ENCODE measurements around the gene ZNF598. TPM values are rescaled to one million over a fixed set of nuclear protein-coding genes. Genes with fewer than 3 reads are reported as not detected.
A peak's percentile ranks its signal among the peaks of the same experiment; 100 is the strongest.

Gene ZNF598
- total and polyA plus RNA-seq, 2 of the 13 experiments (the other 11 are each of a cell fraction or from before 2014, with no cell fraction given), result 13.5 to 14.2 TPM

DNA sequence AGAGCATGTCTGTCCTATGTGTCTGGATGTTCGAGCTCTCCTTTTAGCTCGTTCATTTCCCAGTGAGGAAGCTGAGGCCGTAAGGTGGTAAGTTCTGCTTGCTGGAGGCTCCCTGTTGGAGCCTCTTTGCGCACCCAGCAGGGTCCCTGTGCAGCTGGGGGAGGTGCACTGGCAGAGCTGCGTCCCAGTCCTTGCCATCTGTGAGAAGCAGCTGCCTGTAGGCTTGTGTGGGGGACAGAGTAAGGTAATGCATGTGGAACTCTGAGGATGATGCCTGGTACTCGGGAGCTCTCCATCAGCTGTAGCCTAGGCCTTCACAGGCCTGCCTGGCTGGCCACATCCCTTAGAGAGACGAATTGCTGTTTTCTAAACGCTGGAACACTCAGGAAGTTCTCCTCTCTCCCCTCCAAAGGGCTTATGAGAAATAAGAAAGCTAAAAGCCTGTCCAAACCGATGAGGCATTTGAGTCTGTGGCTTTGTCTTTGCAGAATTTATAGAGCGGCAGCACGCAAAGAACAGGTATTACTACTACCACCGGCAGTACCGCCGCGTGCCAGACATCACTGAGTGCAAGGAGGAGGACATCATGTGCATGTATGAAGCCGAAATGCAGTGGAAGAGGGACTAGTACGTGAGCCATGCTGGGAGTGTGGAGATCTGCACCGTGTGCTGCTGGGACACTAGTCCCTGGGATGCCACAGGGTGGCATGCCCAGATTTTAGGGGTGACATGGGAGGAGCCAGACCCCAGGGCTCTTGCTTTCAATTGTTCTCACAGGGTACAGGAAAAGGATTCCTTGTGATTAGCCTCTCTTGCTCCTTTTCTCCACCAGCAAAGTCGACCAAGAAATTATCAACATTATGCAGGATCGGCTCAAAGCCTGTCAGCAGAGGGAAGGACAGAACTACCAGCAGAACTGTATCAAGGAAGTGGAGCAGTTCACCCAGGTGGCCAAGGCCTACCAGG, 48.7 kb downstream of the ZNF598 start (continued):
- TF ChIP-seq, protein P1, sequence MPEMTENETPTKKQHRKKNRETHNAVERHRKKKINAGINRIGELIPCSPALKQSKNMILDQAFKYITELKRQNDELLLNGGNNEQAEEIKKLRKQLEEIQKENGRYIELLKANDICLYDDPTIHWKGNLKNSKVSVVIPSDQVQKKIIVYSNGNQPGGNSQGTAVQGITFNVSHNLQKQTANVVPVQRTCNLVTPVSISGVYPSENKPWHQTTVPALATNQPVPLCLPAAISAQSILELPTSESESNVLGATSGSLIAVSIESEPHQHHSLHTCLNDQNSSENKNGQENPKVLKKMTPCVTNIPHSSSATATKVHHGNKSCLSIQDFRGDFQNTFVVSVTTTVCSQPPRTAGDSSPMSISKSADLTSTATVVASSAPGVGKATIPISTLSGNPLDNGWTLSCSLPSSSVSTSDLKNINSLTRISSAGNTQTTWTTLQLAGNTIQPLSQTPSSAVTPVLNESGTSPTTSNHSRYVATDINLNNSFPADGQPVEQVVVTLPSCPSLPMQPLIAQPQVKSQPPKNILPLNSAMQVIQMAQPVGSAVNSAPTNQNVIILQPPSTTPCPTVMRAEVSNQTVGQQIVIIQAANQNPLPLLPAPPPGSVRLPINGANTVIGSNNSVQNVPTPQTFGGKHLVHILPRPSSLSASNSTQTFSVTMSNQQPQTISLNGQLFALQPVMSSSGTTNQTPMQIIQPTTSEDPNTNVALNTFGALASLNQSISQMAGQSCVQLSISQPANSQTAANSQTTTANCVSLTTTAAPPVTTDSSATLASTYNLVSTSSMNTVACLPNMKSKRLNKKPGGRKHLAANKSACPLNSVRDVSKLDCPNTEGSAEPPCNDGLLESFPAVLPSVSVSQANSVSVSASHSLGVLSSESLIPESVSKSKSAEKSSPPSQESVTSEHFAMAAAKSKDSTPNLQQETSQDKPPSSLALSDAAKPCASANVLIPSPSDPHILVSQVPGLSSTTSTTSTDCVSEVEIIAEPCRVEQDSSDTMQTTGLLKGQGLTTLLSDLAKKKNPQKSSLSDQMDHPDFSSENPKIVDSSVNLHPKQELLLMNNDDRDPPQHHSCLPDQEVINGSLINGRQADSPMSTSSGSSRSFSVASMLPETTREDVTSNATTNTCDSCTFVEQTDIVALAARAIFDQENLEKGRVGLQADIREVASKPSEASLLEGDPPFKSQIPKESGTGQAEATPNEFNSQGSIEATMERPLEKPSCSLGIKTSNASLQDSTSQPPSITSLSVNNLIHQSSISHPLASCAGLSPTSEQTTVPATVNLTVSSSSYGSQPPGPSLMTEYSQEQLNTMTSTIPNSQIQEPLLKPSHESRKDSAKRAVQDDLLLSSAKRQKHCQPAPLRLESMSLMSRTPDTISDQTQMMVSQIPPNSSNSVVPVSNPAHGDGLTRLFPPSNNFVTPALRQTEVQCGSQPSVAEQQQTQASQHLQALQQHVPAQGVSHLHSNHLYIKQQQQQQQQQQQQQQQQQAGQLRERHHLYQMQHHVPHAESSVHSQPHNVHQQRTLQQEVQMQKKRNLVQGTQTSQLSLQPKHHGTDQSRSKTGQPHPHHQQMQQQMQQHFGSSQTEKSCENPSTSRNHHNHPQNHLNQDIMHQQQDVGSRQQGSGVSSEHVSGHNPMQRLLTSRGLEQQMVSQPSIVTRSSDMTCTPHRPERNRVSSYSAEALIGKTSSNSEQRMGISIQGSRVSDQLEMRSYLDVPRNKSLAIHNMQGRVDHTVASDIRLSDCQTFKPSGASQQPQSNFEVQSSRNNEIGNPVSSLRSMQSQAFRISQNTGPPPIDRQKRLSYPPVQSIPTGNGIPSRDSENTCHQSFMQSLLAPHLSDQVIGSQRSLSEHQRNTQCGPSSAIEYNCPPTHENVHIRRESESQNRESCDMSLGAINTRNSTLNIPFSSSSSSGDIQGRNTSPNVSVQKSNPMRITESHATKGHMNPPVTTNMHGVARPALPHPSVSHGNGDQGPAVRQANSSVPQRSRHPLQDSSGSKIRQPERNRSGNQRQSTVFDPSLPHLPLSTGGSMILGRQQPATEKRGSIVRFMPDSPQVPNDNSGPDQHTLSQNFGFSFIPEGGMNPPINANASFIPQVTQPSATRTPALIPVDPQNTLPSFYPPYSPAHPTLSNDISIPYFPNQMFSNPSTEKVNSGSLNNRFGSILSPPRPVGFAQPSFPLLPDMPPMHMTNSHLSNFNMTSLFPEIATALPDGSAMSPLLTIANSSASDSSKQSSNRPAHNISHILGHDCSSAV (CRISPR knock-in tag; IDR thresholded peaks at IDR 0.05; ENCODE audit: borderline replicate concordance), result no peak
- TF ChIP-seq ZNF503 (CRISPR knock-in tag; IDR thresholded peaks at IDR 0.05) (no peak), FOXA1 (IDR thresholded peaks at IDR 0.05) (no peak), FOXA1 (CRISPR knock-in tag; IDR thresholded peaks at IDR 0.05) (no peak), ZFP62 (CRISPR knock-in tag; IDR thresholded peaks at IDR 0.05) (no peak), ZSCAN12 (CRISPR knock-in tag; IDR thresholded peaks at IDR 0.05) (no peak), SPEN (CRISPR knock-in tag; IDR thresholded peaks at IDR 0.05; ENCODE audit: low read depth) (no peak), AHR (CRISPR knock-in tag; IDR thresholded peaks at IDR 0.05) (peak; percentile 35; the same call in 1 of the 2 replicates)
- TF ChIP-seq, protein P2, sequence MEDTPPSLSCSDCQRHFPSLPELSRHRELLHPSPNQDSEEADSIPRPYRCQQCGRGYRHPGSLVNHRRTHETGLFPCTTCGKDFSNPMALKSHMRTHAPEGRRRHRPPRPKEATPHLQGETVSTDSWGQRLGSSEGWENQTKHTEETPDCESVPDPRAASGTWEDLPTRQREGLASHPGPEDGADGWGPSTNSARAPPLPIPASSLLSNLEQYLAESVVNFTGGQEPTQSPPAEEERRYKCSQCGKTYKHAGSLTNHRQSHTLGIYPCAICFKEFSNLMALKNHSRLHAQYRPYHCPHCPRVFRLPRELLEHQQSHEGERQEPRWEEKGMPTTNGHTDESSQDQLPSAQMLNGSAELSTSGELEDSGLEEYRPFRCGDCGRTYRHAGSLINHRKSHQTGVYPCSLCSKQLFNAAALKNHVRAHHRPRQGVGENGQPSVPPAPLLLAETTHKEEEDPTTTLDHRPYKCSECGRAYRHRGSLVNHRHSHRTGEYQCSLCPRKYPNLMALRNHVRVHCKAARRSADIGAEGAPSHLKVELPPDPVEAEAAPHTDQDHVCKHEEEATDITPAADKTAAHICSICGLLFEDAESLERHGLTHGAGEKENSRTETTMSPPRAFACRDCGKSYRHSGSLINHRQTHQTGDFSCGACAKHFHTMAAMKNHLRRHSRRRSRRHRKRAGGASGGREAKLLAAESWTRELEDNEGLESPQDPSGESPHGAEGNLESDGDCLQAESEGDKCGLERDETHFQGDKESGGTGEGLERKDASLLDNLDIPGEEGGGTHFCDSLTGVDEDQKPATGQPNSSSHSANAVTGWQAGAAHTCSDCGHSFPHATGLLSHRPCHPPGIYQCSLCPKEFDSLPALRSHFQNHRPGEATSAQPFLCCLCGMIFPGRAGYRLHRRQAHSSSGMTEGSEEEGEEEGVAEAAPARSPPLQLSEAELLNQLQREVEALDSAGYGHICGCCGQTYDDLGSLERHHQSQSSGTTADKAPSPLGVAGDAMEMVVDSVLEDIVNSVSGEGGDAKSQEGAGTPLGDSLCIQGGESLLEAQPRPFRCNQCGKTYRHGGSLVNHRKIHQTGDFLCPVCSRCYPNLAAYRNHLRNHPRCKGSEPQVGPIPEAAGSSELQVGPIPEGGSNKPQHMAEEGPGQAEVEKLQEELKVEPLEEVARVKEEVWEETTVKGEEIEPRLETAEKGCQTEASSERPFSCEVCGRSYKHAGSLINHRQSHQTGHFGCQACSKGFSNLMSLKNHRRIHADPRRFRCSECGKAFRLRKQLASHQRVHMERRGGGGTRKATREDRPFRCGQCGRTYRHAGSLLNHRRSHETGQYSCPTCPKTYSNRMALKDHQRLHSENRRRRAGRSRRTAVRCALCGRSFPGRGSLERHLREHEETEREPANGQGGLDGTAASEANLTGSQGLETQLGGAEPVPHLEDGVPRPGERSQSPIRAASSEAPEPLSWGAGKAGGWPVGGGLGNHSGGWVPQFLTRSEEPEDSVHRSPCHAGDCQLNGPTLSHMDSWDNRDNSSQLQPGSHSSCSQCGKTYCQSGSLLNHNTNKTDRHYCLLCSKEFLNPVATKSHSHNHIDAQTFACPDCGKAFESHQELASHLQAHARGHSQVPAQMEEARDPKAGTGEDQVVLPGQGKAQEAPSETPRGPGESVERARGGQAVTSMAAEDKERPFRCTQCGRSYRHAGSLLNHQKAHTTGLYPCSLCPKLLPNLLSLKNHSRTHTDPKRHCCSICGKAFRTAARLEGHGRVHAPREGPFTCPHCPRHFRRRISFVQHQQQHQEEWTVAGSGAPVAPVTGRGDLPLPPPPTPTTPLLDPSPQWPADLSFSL (CRISPR knock-in tag; IDR thresholded peaks at IDR 0.05), result no peak

Measured in HepG2 (cell line).